GM23248 (cell line): ENCODE results near the gene ADAMTSL4. TPM values are rescaled to one million over a fixed set of nuclear protein-coding genes. Genes with fewer than 3 reads are reported as not detected.
"Not testable (repeated sequence)": the region's sequence is repeated elsewhere in the genome, so short reads cannot be mapped to it uniquely, and the experiment has no call there.

Experiments
- DNase-seq: peaks from one replicate; pipeline ENCODE4 v3.0.0-alpha.2; 2015
- H2AFZ ChIP-seq: fragments of 200-600 bp; sonication (generic); 2 replicates; pipeline ENCODE4 v1.6.1; 2016; ENCODE audit warnings: antibody characterized with exemption
- H3F3A ChIP-seq: fragments of 200-600 bp; sonication (generic); 2 replicates; pipeline ENCODE4 v1.6.1; 2016; ENCODE audit warnings: mild to moderate bottlenecking, antibody characterized with exemption, mixed run types; ENCODE audit not compliant: insufficient read depth
- H3K27ac ChIP-seq: fragments of 200-600 bp; sonication (generic); 2 replicates; pipeline ENCODE4 v1.5.1; 2016; ENCODE audit warnings: mild to moderate bottlenecking
- H3K27me3 ChIP-seq: fragments of 200-600 bp; sonication (generic); replicated peaks from 2 replicates; pipeline ENCODE4 v1.6.1; 2016; ENCODE audit warnings: mild to moderate bottlenecking; ENCODE audit not compliant: insufficient read depth
- H3K36me3 ChIP-seq: fragments of 200-600 bp; sonication (generic); 2 replicates; pipeline ENCODE4 v1.6.1; 2016; ENCODE audit warnings: low read depth, mild to moderate bottlenecking
- H3K4me1 ChIP-seq: fragments of 200-600 bp; sonication (generic); 2 replicates; pipeline ENCODE4 v1.6.1; 2016; ENCODE audit warnings: mild to moderate bottlenecking; ENCODE audit not compliant: insufficient read depth
- H3K4me2 ChIP-seq: fragments of 200-600 bp; sonication (generic); one replicate; pipeline ENCODE4 v1.6.1; 2016; ENCODE audit warnings: mild to moderate bottlenecking; ENCODE audit not compliant: unreplicated experiment
- H3K4me3 ChIP-seq: fragments of 200-600 bp; sonication (generic); 2 replicates; pipeline ENCODE4 v1.5.1; 2016; ENCODE audit warnings: mild to moderate bottlenecking
- H3K79me2 ChIP-seq: fragments of 200-600 bp; sonication (generic); 2 replicates; pipeline ENCODE4 v1.6.1; 2016; ENCODE audit warnings: mild to moderate bottlenecking; ENCODE audit not compliant: insufficient read depth
- H3K9ac ChIP-seq: fragments of 200-600 bp; sonication (generic); 2 replicates; pipeline ENCODE4 v1.6.1; 2016; ENCODE audit warnings: mild to moderate bottlenecking
- H3K9me2 ChIP-seq: fragments of 200-600 bp; sonication (generic); 2 replicates; pipeline ENCODE4 v1.6.1; 2016; ENCODE audit warnings: mixed run types, mild to moderate bottlenecking, moderate library complexity; ENCODE audit not compliant: insufficient read depth
- H3K9me3 ChIP-seq: fragments of 200-600 bp; sonication (generic); one replicate; pipeline ENCODE4 v1.6.1; 2017; ENCODE audit warnings: low read depth
- H4K20me1 ChIP-seq: fragments of 200-600 bp; sonication (generic); 2 replicates; pipeline ENCODE4 v1.6.0; 2016; ENCODE audit not compliant: insufficient read depth
- EZH2 ChIP-seq: fragments of 200-600 bp; sonication (generic); IDR thresholded peaks from 2 replicates; pipeline ENCODE4 v1.6.1; 2018; ENCODE audit warnings: antibody characterized with exemption, mild to moderate bottlenecking; ENCODE audit not compliant: insufficient read depth, poor library complexity, severe bottlenecking
- EZH2phosphoT487 ChIP-seq: fragments of 200-600 bp; sonication (generic); IDR thresholded peaks from 2 replicates; pipeline ENCODE4 v1.6.1; 2018; ENCODE audit warnings: antibody characterized with exemption, moderate library complexity, mild to moderate bottlenecking, low read depth; ENCODE audit not compliant: insufficient read depth
- WGBS, 2 experiments: methylation state at CpG; one replicate each; pipeline ENCODE4 v1.1.6; 2015 to 2017; ENCODE audit warnings: low lambda C conversion rate in 2 of 2, low coverage in 1 of 2; ENCODE audit errors: missing lambda C conversion rate in 2 of 2; 5-methylcytosine and 5-hydroxymethylcytosine counted together
- in situ Hi-C: fragments of 300-500 bp; cut with MboI; formaldehyde crosslinking; loops from 2 replicates; pipeline ENCODE4 v1.15.0; 2020
- polyA plus RNA-seq: library from polyadenylated mRNA; unstranded; fragments of >200 nt; fragmentation: Nextera tagmentation; extraction: Ambion mirVana; gene quantifications from 2 replicates; pipeline ENCODE4 v1.2.1, GENCODE V29; 2016
- total RNA-seq: library from RNA; depleted of rRNA; stranded (reverse); fragments of >200 nt; shearing (Covaris generic); gene quantifications from 2 replicates; pipeline ENCODE4 v1.2.3, GENCODE V29; 2014

Gene ADAMTSL4
- total and polyA plus RNA-seq, 2 experiments from 2014 or later: 27.6 to 45.4 TPM

GRCh38 chr1:150572918-150573647, 23.9 kb downstream of the ADAMTSL4 start:
- no peak for TF ChIP-seq EZH2
- TF ChIP-seq EZH2phosphoT487: no peak
- Histone ChIP-seq H3K79me2 (peaks cover 74% of the 10 kb centered on the region), H3K9me3 (no peaks in the 10 kb centered on the region), H3K27me3 (no peaks in the 10 kb centered on the region), H3K36me3 (peaks cover 71% of the 10 kb centered on the region), H3F3A (peaks cover 98% of the 10 kb centered on the region), H4K20me1 (peaks cover 30% of the 10 kb centered on the region; the same call in 1 of the 2 replicates), H2AFZ (no peak overlapping the region), H3K4me2 (peak overlapping the region; percentile 98), H3K4me3 (peak overlapping the region; percentile 26), H3K27ac (peak overlapping the region; percentile 100), H3K4me1 (peaks cover 68% of the 10 kb centered on the region), H3K9ac (peak overlapping the region; percentile 99), H3K9me2 (no peaks in the 10 kb centered on the region)
- peak; percentile 28 for DNase-seq
- WGBS, 2 experiments: 32 to 33% methylated on average over 4 of the region's 4 CpGs
- in situ Hi-C loops: no loop called here

DNA sequence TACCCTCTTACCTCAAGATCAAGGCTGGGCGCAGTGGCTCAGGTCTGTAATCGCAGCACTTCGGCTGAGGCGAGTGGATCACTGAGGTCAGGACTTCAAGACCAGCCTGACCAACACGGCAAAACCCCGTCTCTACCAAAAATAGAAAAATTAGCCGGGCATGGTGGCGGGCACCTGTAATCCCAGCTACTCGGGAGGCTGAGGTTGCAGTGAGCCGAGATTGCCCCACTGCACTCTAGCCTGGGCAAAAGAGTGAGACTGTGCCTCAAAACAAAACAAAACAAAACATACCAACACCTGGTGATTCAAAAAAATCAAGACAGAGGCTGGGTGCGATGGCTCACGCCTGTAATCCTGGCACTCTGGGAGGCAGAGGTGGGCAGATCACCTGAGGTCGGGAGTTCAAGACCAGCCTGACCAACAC, 24.5 kb downstream of the ADAMTSL4 start:
- H3K27me3 ChIP-seq, DNase-seq, H3K9me2 ChIP-seq, H2AFZ ChIP-seq, H3K9me3 ChIP-seq, in situ Hi-C loops: not testable (repeated sequence)
- H3K79me2 ChIP-seq: peaks cover 80% of the 10 kb centered on the region
- peak overlapping the region; percentile 26 for H3K4me3 ChIP-seq
- WGBS, 2 experiments: 82 to 87% methylated on average over 13 of the region's 13 CpGs
- peaks cover 32% of the 10 kb centered on the region; the same call in 1 of the 2 replicates for H4K20me1 ChIP-seq
- peaks cover 63% of the 10 kb centered on the region for H3K4me1 ChIP-seq
- peak overlapping the region; percentile 99 for H3K9ac ChIP-seq
- peaks cover 99% of the 10 kb centered on the region for H3F3A ChIP-seq
- H3K27ac ChIP-seq: peak overlapping the region; percentile 100
- peaks cover 74% of the 10 kb centered on the region for H3K36me3 ChIP-seq
- peak overlapping the region; percentile 98 for H3K4me2 ChIP-seq

DNA sequence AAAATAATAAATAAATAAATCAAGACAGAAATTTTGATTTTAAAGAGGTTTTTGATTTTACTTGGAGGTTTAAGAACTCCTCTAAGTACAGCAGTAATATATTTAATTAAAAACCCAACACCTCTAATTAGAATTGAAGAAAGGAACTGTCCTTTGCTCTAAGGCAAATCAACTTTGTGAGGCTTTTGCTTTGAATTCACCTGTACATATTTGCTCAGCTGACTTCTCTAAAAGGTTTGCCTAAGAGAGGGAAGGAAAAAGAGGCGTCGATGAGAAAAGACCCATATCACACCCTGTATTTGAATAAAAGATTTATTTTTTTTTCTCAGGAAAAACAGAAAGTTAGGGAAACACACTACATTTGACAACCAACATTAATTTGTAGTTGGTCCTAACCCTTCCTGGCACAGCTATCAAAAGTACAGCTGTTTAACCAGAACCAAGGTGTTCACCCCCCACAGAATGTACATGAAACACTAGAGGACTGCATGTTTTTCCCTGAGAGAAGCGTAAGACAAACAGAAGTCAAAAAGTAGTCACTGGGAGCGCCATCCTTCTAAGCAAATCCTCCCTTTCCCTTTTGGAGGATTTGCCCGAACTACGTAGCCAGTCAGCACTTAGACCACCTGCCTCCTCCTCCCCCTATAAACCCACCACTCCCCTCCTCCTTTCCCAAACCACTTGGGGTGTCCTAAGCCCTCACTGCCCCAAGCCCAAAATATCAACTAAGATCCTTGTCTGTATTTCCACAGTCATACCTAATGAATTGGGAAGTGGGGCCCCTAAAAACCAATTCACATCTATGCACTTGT, 25.3 kb downstream of the ADAMTSL4 start:
- WGBS, 2 experiments: 71 to 73% methylated on average over 6 of the region's 6 CpGs
- H3K9me3 ChIP-seq: no peaks in the 10 kb centered on the region
- H3K9me2 ChIP-seq: no peaks in the 10 kb centered on the region
- TF ChIP-seq EZH2 (no peak), EZH2phosphoT487 (no peak)
- H3K27ac ChIP-seq: peak overlapping the region; percentile 100
- peak overlapping the region; percentile 98 for H3K4me2 ChIP-seq
- peaks cover 74% of the 10 kb centered on the region for H3K36me3 ChIP-seq
- peaks cover 56% of the 10 kb centered on the region for H3K4me1 ChIP-seq
- H2AFZ ChIP-seq: no peak overlapping the region
- peak overlapping the region; percentile 99 for H3K9ac ChIP-seq
- peaks cover 94% of the 10 kb centered on the region for H3F3A ChIP-seq
- peak overlapping the region; percentile 98 for H3K4me3 ChIP-seq
- peaks cover 88% of the 10 kb centered on the region for H3K79me2 ChIP-seq
- H4K20me1 ChIP-seq: peaks cover 32% of the 10 kb centered on the region; the same call in 1 of the 2 replicates
- in situ Hi-C loops: no loop called here
- no peaks in the 10 kb centered on the region for H3K27me3 ChIP-seq
- DNase-seq: peak; percentile 37

DNA sequence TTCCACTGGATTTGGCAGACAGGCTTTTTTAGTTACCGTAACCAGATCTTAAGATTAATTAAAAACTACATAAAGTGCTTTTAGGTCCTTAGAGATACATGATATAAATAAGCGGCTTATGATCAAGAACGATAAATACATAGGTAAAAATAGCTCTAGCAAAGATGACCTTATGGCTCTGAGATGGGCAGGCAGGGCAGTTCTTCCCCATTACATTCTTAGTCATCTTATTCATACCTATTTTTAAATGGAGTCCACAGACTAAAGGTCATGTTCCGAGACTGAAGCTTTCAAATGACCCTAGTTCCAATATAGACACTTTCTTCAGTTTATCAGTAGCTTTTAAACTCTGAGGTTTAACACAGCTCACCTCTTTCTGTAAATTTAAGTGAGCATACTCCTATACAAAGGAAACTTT, 25.9 kb downstream of the ADAMTSL4 start:
- DNase-seq: peak; percentile 29
- Histone ChIP-seq H3F3A (peaks cover 92% of the 10 kb centered on the region), H3K9me3 (no peaks in the 10 kb centered on the region), H4K20me1 (peaks cover 32% of the 10 kb centered on the region; the same call in 1 of the 2 replicates), H3K27ac (peak overlapping the region; percentile 100), H3K36me3 (peaks cover 74% of the 10 kb centered on the region), H3K9ac (peak overlapping the region; percentile 99), H3K79me2 (peaks cover 90% of the 10 kb centered on the region), H2AFZ (no peak overlapping the region), H3K4me2 (peak overlapping the region; percentile 98), H3K9me2 (no peaks in the 10 kb centered on the region), H3K27me3 (no peaks in the 10 kb centered on the region), H3K4me3 (peak overlapping the region; percentile 98), H3K4me1 (peaks cover 53% of the 10 kb centered on the region)
- TF ChIP-seq EZH2 (no peak), EZH2phosphoT487 (no peak)
- in situ Hi-C loops: no loop called here
- 42 to 45% methylated on average over 4 of the region's 4 CpGs for WGBS, 2 experiments
